Measurements from ENCODE around the gene ZNF732. TPM values are rescaled to one million over a fixed set of nuclear protein-coding genes. Genes with fewer than 3 reads are reported as not detected.

Gene ZNF732
- total RNA-seq, 1 donor from 2014 or later: 0.30 TPM

GRCh38 chr4:337143-337931 lies 32.1 kb upstream of the ZNF732 start, which contains the start of gene ZNF141:
TSS of gene ZNF141 (plus strand) at chr4:337814. CDS start at chr4:337984, 170 bp downstream.
- DNase-seq (ENCODE audit: extremely low spot score, unreplicated experiment): peak; percentile 97
- Mint-ChIP-seq H3K36me3 (ENCODE audit: unreplicated experiment) (peaks cover 30% of the 10 kb centered on the region), H3K27ac (ENCODE audit: unreplicated experiment) (peak within 1 kb of the TSS; percentile 99), H3K4me1 (ENCODE audit: unreplicated experiment) (peaks cover 21% of the 10 kb centered on the region), H3K4me3 (ENCODE audit: unreplicated experiment) (peak within 1 kb of the TSS; percentile 99), H3K9me3 (ENCODE audit: unreplicated experiment) (peaks cover 19% of the 10 kb centered on the region), H3K27me3 (ENCODE audit: unreplicated experiment) (no peaks in the 10 kb centered on the region)
- no peak for TF ChIP-seq CTCF (IDR thresholded peaks at IDR 0.05)

- no peak for DNase-seq (ENCODE audit: extremely low spot score, unreplicated experiment)
- Mint-ChIP-seq H3K27ac (ENCODE audit: unreplicated experiment) (peak overlapping the region; percentile 99), H3K4me1 (ENCODE audit: unreplicated experiment) (peaks cover 21% of the 10 kb centered on the region), H3K9me3 (ENCODE audit: unreplicated experiment) (peaks cover 14% of the 10 kb centered on the region), H3K27me3 (ENCODE audit: unreplicated experiment) (no peaks in the 10 kb centered on the region), H3K36me3 (ENCODE audit: unreplicated experiment) (peaks cover 25% of the 10 kb centered on the region), H3K4me3 (ENCODE audit: unreplicated experiment) (peak overlapping the region; percentile 99)
- no peak for TF ChIP-seq CTCF (IDR thresholded peaks at IDR 0.05)
Measured at GRCh38 chr4:336893-337142, 31.5 kb upstream of the ZNF732 start.

- no peaks in the 10 kb centered on the region for H3K27me3 Mint-ChIP-seq (ENCODE audit: unreplicated experiment)
- H3K4me1 Mint-ChIP-seq (ENCODE audit: unreplicated experiment): peaks cover 21% of the 10 kb centered on the region
- peaks cover 8% of the 10 kb centered on the region for H3K9me3 Mint-ChIP-seq (ENCODE audit: unreplicated experiment)
- TF ChIP-seq CTCF (IDR thresholded peaks at IDR 0.05): no peak
- no peak for DNase-seq (ENCODE audit: extremely low spot score, unreplicated experiment)
- H3K4me3 Mint-ChIP-seq (ENCODE audit: unreplicated experiment): peak overlapping the region; percentile 99
- peaks cover 20% of the 10 kb centered on the region for H3K36me3 Mint-ChIP-seq (ENCODE audit: unreplicated experiment)
- peak overlapping the region; percentile 34 for H3K27ac Mint-ChIP-seq (ENCODE audit: unreplicated experiment)
Measured at GRCh38 chr4:336099-336892, 31.0 kb upstream of the ZNF732 start.

- DNase-seq (ENCODE audit: extremely low spot score, unreplicated experiment): no peak
- peak overlapping the region; percentile 64 for H3K4me3 Mint-ChIP-seq (ENCODE audit: unreplicated experiment)
- peaks cover 17% of the 10 kb centered on the region for H3K36me3 Mint-ChIP-seq (ENCODE audit: unreplicated experiment)
- H3K27ac Mint-ChIP-seq (ENCODE audit: unreplicated experiment): peak overlapping the region; percentile 34
- peaks cover 21% of the 10 kb centered on the region for H3K4me1 Mint-ChIP-seq (ENCODE audit: unreplicated experiment)
- H3K9me3 Mint-ChIP-seq (ENCODE audit: unreplicated experiment): peaks cover 5% of the 10 kb centered on the region
- TF ChIP-seq CTCF (IDR thresholded peaks at IDR 0.05): no peak
- H3K27me3 Mint-ChIP-seq (ENCODE audit: unreplicated experiment): no peaks in the 10 kb centered on the region
Measured at GRCh38 chr4:335515-335914, 30.2 kb upstream of the ZNF732 start.

GRCh38 chr4:328729-329128 lies 23.5 kb upstream of the ZNF732 start:
- Mint-ChIP-seq H3K4me3 (ENCODE audit: unreplicated experiment) (no peak overlapping the region), H3K36me3 (ENCODE audit: unreplicated experiment) (peaks cover 3% of the 10 kb centered on the region), H3K27ac (ENCODE audit: unreplicated experiment) (no peak overlapping the region), H3K4me1 (ENCODE audit: unreplicated experiment) (no peaks in the 10 kb centered on the region), H3K9me3 (ENCODE audit: unreplicated experiment) (peaks cover 21% of the 10 kb centered on the region), H3K27me3 (ENCODE audit: unreplicated experiment) (no peaks in the 10 kb centered on the region)
- TF ChIP-seq CTCF (IDR thresholded peaks at IDR 0.05): no peak
- no peak for DNase-seq (ENCODE audit: extremely low spot score, unreplicated experiment)
